GM13976 (cell line): Measurements from ENCODE around the gene CINP.
"Not testable (repeated sequence)": the region's sequence is repeated elsewhere in the genome, so short reads cannot be mapped to it uniquely, and the experiment has no call there.

ENCODE experiments used
- DNase-seq: peaks from one replicate; pipeline ENCODE4 v3.0.0; 2012; ENCODE audit warnings: low spot score
- CTCF ChIP-seq: IDR thresholded peaks from 2 replicates; pipeline ENCODE4 v1.5.1; 2012; ENCODE audit warnings: borderline replicate concordance, mild to moderate bottlenecking; ENCODE audit not compliant: insufficient read depth; ENCODE audit errors: extremely low read depth, missing control alignments, control extremely low read depth
- in situ Hi-C: fragments of 300-500 bp; cut with MboI; formaldehyde crosslinking; loops from one replicate; pipeline ENCODE4 v1.12.0; 2022; ENCODE audit warnings: low sequenced_read_pairs, mixed read lengths, inconsistent platforms; ENCODE audit not compliant: unreplicated experiment

Gene CINP

DNA sequence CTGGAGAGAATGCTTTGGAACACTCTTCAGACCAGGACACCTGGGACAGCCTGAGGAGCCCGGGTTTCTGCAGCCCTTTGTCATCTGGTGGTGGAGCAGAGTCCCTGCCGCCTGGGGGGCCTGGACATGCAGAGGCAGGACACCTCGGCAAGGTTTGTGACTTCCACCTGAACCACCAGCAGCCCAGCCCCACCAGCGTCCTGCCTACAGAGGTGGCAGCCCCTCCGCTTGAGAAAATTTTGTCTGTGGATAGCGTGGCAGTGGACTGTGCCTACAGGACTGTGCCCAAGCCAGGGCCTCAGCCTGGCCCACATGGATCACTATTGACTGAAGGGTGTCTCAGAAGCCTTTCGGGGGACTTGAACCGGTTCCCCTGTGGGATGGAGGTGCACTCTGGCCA is 21.1 kb downstream of the CINP start:
- no peak for DNase-seq
- no peak for TF ChIP-seq CTCF
- in situ Hi-C loops: no loop called here

DNA sequence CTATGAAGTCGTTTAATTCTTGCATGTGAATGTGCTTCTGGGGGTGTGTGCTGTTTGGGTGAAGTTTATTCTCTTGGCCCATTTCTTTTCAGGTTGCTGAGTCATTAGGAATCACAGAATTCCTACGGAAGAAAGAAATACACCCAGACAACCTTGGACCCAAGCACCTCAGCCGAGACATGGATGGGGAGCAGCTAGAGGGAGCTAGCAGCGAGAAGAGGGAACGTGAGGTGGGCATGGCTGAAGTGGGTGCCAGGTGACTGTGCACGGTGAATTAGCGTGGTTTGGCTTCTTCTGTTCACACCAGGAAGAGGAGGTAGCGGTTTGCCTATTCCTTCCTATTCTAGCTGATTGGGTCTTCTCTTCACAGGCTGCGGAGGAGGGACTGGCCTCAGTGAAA is 24.0 kb downstream of the CINP start:
- DNase-seq: no peak
- in situ Hi-C loops: no loop called here
- no peak for TF ChIP-seq CTCF

- DNase-seq: no peak
- in situ Hi-C loops: no loop called here
- TF ChIP-seq CTCF: no peak
Measured at GRCh38 chr14:102335163-102335562, 27.5 kb downstream of the CINP start.

DNA sequence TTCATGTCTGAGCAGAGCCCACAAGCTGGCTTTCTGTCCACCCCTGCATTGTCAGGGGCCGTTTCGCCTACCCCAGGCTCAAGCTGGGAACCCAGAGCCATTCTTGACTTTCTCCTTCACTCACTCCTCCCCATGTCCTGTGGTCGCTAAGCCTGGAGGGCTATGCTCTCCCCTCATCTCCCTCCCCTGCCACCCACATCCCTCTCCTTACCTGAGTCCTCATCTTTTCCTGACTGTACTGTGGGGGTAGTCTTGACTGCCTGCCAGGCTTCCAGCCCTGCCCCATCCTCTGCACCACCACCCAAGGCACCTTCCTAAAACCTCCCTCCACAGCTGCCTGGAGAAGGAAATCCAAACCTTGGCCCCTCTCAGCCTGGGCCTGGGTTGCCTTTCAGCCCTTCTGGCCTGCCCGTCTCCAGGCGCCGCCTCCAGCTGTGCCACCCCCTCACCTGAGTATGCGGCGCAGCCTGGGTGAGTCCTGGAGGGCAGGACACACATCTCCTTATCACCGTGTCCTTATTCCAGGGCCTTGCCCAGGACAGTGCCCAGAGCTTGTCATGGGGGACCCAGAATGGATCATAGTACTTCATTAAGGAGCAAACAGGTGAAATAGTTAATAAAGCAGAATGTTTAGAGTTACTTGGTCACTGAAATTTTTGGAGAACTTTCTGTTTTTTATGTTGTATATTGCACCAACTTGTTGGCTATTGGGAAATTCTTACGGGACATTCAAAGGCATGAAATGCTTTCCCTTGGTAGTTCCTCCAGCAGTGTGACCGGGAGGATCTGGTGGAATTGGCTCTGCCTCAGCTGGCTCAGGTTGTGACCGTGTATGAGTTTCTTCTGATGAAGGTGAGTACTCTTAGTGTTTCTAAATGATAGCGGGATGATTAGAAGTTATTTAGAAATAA is 28.6 kb downstream of the CINP start:
- no peak for TF ChIP-seq CTCF
- in situ Hi-C loops: no loop called here

GRCh38 chr14:102333390-102333789 is 29.3 kb downstream of the CINP start:
- no peak for DNase-seq
- no peak for TF ChIP-seq CTCF
- in situ Hi-C loops: no loop called here

More for the DNA sequence above, 28.6 kb downstream of the CINP start:
- DNase-seq: no peak

- no peak for TF ChIP-seq CTCF
- in situ Hi-C loops: no loop called here
- DNase-seq: no peak
Measured at GRCh38 chr14:102330806-102331205, 31.9 kb downstream of the CINP start.

- DNase-seq, in situ Hi-C loops: not testable (repeated sequence)
Measured at GRCh38 chr14:102329381-102329780, 33.3 kb downstream of the CINP start.
